Loucy (cell line): Measurements from ENCODE around the gene VPS52.
A peak's percentile ranks its signal among the peaks of the same experiment; 100 is the strongest.

Experiments
- H2AFZ ChIP-seq: fragments of 200-600 bp; sonication (generic); 2 replicates; pipeline ENCODE4 v1.6.0; 2016; ENCODE audit warnings: antibody characterized with exemption, mild to moderate bottlenecking, low read length, moderate library complexity
- H3F3A ChIP-seq: fragments of 200-600 bp; 2 replicates; pipeline ENCODE4 v1.6.0; 2016; ENCODE audit warnings: antibody characterized with exemption, low read depth, mild to moderate bottlenecking
- H3K27me3 ChIP-seq: fragments of 200-600 bp; sonication (generic); 2 replicates; pipeline ENCODE4 v1.6.1; 2014; ENCODE audit warnings: low read length, mild to moderate bottlenecking; ENCODE audit not compliant: insufficient read depth, poor library complexity, severe bottlenecking
- H3K36me3 ChIP-seq: fragments of 200-600 bp; sonication (generic); 2 replicates; pipeline ENCODE4 v1.6.1; 2016; ENCODE audit warnings: low read length; ENCODE audit not compliant: insufficient read depth
- H3K4me1 ChIP-seq: fragments of 200-600 bp; sonication (generic); 2 replicates; pipeline ENCODE4 v1.5.1; 2014; ENCODE audit warnings: low read length, mild to moderate bottlenecking; ENCODE audit not compliant: insufficient read depth, poor library complexity, severe bottlenecking
- H3K4me2 ChIP-seq: fragments of 200-600 bp; sonication (generic); 2 replicates; pipeline ENCODE4 v1.6.0; 2014; ENCODE audit warnings: antibody characterized with exemption, low read length, low read depth, mild to moderate bottlenecking; ENCODE audit not compliant: poor library complexity, severe bottlenecking
- H3K4me3 ChIP-seq: fragments of 200-600 bp; sonication (generic); 2 replicates; pipeline ENCODE4 v1.5.1; 2014; ENCODE audit warnings: low read length, mild to moderate bottlenecking, mixed read lengths; ENCODE audit not compliant: poor library complexity, severe bottlenecking
- H3K79me2 ChIP-seq: fragments of 200-600 bp; sonication (generic); 2 replicates; pipeline ENCODE4 v1.6.1; 2014; ENCODE audit warnings: low read length; ENCODE audit not compliant: insufficient read depth
- H3K9ac ChIP-seq: fragments of 200-600 bp; sonication (generic); 2 replicates; pipeline ENCODE4 v1.6.0; 2014; ENCODE audit warnings: mild to moderate bottlenecking, low read depth, low read length, moderate library complexity; ENCODE audit not compliant: poor library complexity, severe bottlenecking
- H3K9me2 ChIP-seq: fragments of 200-600 bp; sonication (generic); replicated peaks from 2 replicates; pipeline ENCODE4 v1.6.1; 2016; ENCODE audit warnings: low read depth, low read length, mixed read lengths
- H3K9me3 ChIP-seq: fragments of 200-600 bp; sonication (generic); 2 replicates; pipeline ENCODE4 v1.6.1; 2014; ENCODE audit warnings: mild to moderate bottlenecking, antibody characterized with exemption, low read length, low read depth; ENCODE audit not compliant: insufficient read depth
- H4K20me1 ChIP-seq: fragments of 200-600 bp; sonication (generic); 2 replicates; pipeline ENCODE4 v1.6.0; 2014; ENCODE audit warnings: antibody characterized with exemption, low read length, mild to moderate bottlenecking; ENCODE audit not compliant: insufficient read depth, poor library complexity, severe bottlenecking
- EZH2phosphoT487 ChIP-seq: fragments of 200-600 bp; IDR thresholded peaks from 2 replicates; pipeline ENCODE4 v1.6.1; 2018; ENCODE audit warnings: antibody characterized with exemption, mild to moderate bottlenecking, moderate library complexity, borderline replicate concordance
- TF ChIP-seq, protein P1 (sequence below): fragments of 200-600 bp; sonication (generic); conservative IDR thresholded peaks from 2 replicates; pipeline ENCODE4 v1.5.1; 2014; ENCODE audit warnings: mild to moderate bottlenecking, antibody characterized with exemption, low read length

The VPS52 gene

GRCh38 chr6:33297956-33298772 lies 26.5 kb upstream of the VPS52 start:
- H3K4me3 ChIP-seq: peak overlapping the region; percentile 94
- H3K36me3 ChIP-seq: no peaks in the 10 kb centered on the region; the same call in 1 of the 2 replicates
- H3K4me1 ChIP-seq: peaks cover 10% of the 10 kb centered on the region
- no peaks in the 10 kb centered on the region for H3K27me3 ChIP-seq
- H3K79me2 ChIP-seq: peaks cover 41% of the 10 kb centered on the region
- H3K4me2 ChIP-seq: peak overlapping the region; percentile 89
- H3K9ac ChIP-seq: peak overlapping the region; percentile 93
- H3K9me2 ChIP-seq: no peaks in the 10 kb centered on the region
- H2AFZ ChIP-seq: peak overlapping the region; percentile 73
- H3F3A ChIP-seq: peaks cover 10% of the 10 kb centered on the region
- no peak for TF ChIP-seq EZH2phosphoT487
- TF ChIP-seq, protein P1, sequence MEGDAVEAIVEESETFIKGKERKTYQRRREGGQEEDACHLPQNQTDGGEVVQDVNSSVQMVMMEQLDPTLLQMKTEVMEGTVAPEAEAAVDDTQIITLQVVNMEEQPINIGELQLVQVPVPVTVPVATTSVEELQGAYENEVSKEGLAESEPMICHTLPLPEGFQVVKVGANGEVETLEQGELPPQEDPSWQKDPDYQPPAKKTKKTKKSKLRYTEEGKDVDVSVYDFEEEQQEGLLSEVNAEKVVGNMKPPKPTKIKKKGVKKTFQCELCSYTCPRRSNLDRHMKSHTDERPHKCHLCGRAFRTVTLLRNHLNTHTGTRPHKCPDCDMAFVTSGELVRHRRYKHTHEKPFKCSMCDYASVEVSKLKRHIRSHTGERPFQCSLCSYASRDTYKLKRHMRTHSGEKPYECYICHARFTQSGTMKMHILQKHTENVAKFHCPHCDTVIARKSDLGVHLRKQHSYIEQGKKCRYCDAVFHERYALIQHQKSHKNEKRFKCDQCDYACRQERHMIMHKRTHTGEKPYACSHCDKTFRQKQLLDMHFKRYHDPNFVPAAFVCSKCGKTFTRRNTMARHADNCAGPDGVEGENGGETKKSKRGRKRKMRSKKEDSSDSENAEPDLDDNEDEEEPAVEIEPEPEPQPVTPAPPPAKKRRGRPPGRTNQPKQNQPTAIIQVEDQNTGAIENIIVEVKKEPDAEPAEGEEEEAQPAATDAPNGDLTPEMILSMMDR: peak; percentile 49
- H3K9me3 ChIP-seq: no peaks in the 10 kb centered on the region
- H4K20me1 ChIP-seq: peaks cover 3% of the 10 kb centered on the region

DNA sequence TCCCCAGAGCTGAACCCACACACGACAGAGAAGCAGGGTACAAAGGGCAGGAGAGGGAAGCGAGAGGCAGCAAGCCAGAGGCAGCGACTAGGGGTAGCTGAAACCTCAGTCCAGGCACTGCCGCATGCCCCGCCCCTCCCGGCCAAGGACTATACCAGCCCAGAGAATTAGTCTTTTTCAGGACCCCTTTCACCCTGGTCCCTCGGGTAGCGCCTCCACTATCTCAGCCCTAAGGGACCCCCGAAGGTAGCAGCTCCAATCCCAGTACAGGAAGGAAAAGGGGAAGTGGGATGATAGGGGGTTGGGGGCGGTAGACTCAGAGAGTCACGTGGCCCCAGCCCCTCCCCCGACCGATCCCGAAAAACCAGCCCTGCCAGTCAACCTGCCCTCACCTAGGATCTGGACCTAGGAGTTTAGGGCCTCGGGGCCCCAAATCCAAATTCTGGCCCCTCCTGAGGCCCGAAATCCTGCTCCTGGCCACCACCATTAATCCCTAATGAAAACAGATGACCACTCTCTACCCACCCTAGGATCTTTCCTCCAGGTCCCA lies 25.8 kb upstream of the VPS52 start:
- Histone ChIP-seq H4K20me1 (peaks cover 3% of the 10 kb centered on the region), H2AFZ (no peak overlapping the region)

GRCh38 chr6:33296797-33297405 lies 25.2 kb upstream of the VPS52 start:
- TF ChIP-seq, protein P1: no peak
- Histone ChIP-seq H3K27me3 (no peaks in the 10 kb centered on the region), H3K9ac (no peak overlapping the region), H3K4me2 (peak overlapping the region; percentile 89), H3K9me3 (no peaks in the 10 kb centered on the region), H3K36me3 (peaks cover 3% of the 10 kb centered on the region; the same call in 1 of the 2 replicates), H3K4me1 (peaks cover 10% of the 10 kb centered on the region), H2AFZ (no peak overlapping the region), H3K9me2 (no peaks in the 10 kb centered on the region), H3F3A (peaks cover 10% of the 10 kb centered on the region), H4K20me1 (peaks cover 3% of the 10 kb centered on the region), H3K79me2 (peaks cover 41% of the 10 kb centered on the region), H3K4me3 (peak overlapping the region; percentile 94)

More for the DNA sequence above, 25.8 kb upstream of the VPS52 start:
- no peak for TF ChIP-seq EZH2phosphoT487
- TF ChIP-seq, protein P1: no peak
- Histone ChIP-seq H3K9ac (peak overlapping the region; percentile 93), H3K36me3 (no peaks in the 10 kb centered on the region; the same call in 1 of the 2 replicates), H3F3A (peaks cover 10% of the 10 kb centered on the region), H3K4me1 (peaks cover 10% of the 10 kb centered on the region), H3K79me2 (peaks cover 41% of the 10 kb centered on the region), H3K9me3 (no peaks in the 10 kb centered on the region), H3K9me2 (no peaks in the 10 kb centered on the region), H3K4me3 (peak overlapping the region; percentile 94), H3K4me2 (peak overlapping the region; percentile 89), H3K27me3 (no peaks in the 10 kb centered on the region)
